ENCODE data around the gene NOTO. TPM values are rescaled to one million over a fixed set of nuclear protein-coding genes. Genes with fewer than 3 reads are reported as not detected.

Gene NOTO
- polyA plus RNA-seq, 1 donor from 2014 or later = not detected

GRCh38 chr2:73238976-73239375 lies 36.6 kb downstream of the NOTO start:
- Histone ChIP-seq H3K9me2 (ENCODE audit: insufficient read depth, low read length) (no peaks in the 10 kb centered on the region), H4K20me1 (ENCODE audit: insufficient read depth) (no peaks in the 10 kb centered on the region), H3K4me3 (ENCODE audit: low read length) (no peak overlapping the region), H3F3A (ENCODE audit: insufficient read depth, low read length, poor library complexity, severe bottlenecking) (no peaks in the 10 kb centered on the region), H3K36me3 (ENCODE audit: insufficient read depth, low read length) (no peaks in the 10 kb centered on the region), H3K27me3 (ENCODE audit: insufficient read depth, low read depth, low read length) (no peaks in the 10 kb centered on the region), H3K4me2 (ENCODE audit: low read length) (no peak overlapping the region), H3K27ac (ENCODE audit: low read length) (no peak overlapping the region), H3K9ac (ENCODE audit: low read length) (no peak overlapping the region), H3K9me3 (ENCODE audit: low read length) (no peaks in the 10 kb centered on the region), H3K79me2 (replicated peaks; ENCODE audit: insufficient read depth, low read length) (peaks cover 61% of the 10 kb centered on the region), H2AFZ (ENCODE audit: low read depth, low read length) (no peak overlapping the region)
- TF ChIP-seq RAD21 (conservative IDR thresholded peaks at IDR 0.05) (no peak), EP300 (conservative IDR thresholded peaks at IDR 0.05; ENCODE audit: poor library complexity, severe bottlenecking) (no peak), MXI1 (conservative IDR thresholded peaks at IDR 0.05; ENCODE audit: poor library complexity, severe bottlenecking) (no peak), SMC3 (conservative IDR thresholded peaks at IDR 0.05; ENCODE audit: poor library complexity) (no peak), EZH2 (IDR thresholded peaks at IDR 0.05; ENCODE audit: borderline replicate concordance, insufficient read depth, low read length, poor library complexity, severe bottlenecking) (no peak), TAF1 (IDR thresholded peaks at IDR 0.05; ENCODE audit: low read depth) (no peak), POLR2AphosphoS5 (IDR thresholded peaks at IDR 0.05) (no peak), CTCF (IDR thresholded peaks at IDR 0.05; ENCODE audit: poor library complexity, severe bottlenecking) (no peak)
- TF ChIP-seq, protein P1, sequence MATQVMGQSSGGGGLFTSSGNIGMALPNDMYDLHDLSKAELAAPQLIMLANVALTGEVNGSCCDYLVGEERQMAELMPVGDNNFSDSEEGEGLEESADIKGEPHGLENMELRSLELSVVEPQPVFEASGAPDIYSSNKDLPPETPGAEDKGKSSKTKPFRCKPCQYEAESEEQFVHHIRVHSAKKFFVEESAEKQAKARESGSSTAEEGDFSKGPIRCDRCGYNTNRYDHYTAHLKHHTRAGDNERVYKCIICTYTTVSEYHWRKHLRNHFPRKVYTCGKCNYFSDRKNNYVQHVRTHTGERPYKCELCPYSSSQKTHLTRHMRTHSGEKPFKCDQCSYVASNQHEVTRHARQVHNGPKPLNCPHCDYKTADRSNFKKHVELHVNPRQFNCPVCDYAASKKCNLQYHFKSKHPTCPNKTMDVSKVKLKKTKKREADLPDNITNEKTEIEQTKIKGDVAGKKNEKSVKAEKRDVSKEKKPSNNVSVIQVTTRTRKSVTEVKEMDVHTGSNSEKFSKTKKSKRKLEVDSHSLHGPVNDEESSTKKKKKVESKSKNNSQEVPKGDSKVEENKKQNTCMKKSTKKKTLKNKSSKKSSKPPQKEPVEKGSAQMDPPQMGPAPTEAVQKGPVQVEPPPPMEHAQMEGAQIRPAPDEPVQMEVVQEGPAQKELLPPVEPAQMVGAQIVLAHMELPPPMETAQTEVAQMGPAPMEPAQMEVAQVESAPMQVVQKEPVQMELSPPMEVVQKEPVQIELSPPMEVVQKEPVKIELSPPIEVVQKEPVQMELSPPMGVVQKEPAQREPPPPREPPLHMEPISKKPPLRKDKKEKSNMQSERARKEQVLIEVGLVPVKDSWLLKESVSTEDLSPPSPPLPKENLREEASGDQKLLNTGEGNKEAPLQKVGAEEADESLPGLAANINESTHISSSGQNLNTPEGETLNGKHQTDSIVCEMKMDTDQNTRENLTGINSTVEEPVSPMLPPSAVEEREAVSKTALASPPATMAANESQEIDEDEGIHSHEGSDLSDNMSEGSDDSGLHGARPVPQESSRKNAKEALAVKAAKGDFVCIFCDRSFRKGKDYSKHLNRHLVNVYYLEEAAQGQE (IDR thresholded peaks at IDR 0.05; ENCODE audit: borderline replicate concordance) = no peak

- Histone ChIP-seq H3K4me3 (ENCODE audit: low read length) (no peak overlapping the region), H3K9ac (ENCODE audit: low read length) (no peak overlapping the region), H3K79me2 (replicated peaks; ENCODE audit: insufficient read depth, low read length) (peaks cover 55% of the 10 kb centered on the region), H3F3A (ENCODE audit: insufficient read depth, low read length, poor library complexity, severe bottlenecking) (no peaks in the 10 kb centered on the region), H3K27me3 (ENCODE audit: insufficient read depth, low read depth, low read length) (no peaks in the 10 kb centered on the region), H4K20me1 (ENCODE audit: insufficient read depth) (no peaks in the 10 kb centered on the region), H3K36me3 (ENCODE audit: insufficient read depth, low read length) (no peaks in the 10 kb centered on the region), H3K9me3 (ENCODE audit: low read length) (no peaks in the 10 kb centered on the region), H3K4me2 (ENCODE audit: low read length) (no peak overlapping the region), H2AFZ (ENCODE audit: low read depth, low read length) (no peak overlapping the region), H3K9me2 (ENCODE audit: insufficient read depth, low read length) (no peaks in the 10 kb centered on the region), H3K27ac (ENCODE audit: low read length) (no peak overlapping the region)
- no peak for TF ChIP-seq CTCF (IDR thresholded peaks at IDR 0.05; ENCODE audit: poor library complexity, severe bottlenecking)
Observed at GRCh38 chr2:73239776-73240175, 37.4 kb downstream of the NOTO start.
